Measurements from ENCODE around the gene HSPA1B. TPM values are rescaled to one million over a fixed set of nuclear protein-coding genes. Genes with fewer than 3 reads are reported as not detected.

HSPA1B gene
- total RNA-seq, 2 experiments from 2014 or later: 47.8 to 50.1 TPM

DNA sequence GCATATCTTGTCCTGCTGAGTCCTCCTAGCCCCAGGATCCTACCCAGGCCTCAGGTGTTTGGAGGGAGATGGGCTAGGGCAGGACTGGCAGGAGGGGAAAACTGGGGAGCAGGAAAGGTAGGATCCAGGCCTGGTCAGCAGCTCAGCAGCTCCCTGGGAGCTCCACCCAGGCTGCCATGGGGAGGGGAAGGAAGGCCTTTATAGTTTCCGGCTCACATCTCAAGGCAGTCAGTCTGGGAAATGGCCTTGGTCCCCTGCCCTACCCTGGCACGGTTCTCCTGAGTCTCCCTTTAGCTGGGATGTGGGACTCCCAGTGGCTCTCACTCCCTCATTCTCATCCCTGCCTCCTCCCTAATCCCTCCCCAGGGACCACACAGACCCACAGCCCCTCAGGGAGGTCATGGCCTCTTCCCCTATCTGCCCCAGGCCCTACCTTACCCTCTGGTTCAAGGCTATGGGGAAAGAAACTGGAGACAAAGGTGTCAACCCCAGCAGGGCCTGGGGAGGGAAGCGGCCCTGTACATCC lies 49.6 kb downstream of the HSPA1B start:
- H3K9me3 Mint-ChIP-seq: no peaks in the 10 kb centered on the region
- DNase-seq: no peak
- no peak overlapping the region for H3K27ac Mint-ChIP-seq
- peaks cover 9% of the 10 kb centered on the region for H3K36me3 Mint-ChIP-seq (ENCODE audit: low read depth)
- H3K4me3 Mint-ChIP-seq: no peak overlapping the region
- intact Hi-C loops (cut with micrococcal nuclease): no loop called here
- CTCF ChIA-PET: no interaction called here
- no peaks in the 10 kb centered on the region for H3K4me1 Mint-ChIP-seq (ENCODE audit: low read depth)
- H3K27me3 Mint-ChIP-seq (ENCODE audit: low read depth): no peaks in the 10 kb centered on the region

DNA sequence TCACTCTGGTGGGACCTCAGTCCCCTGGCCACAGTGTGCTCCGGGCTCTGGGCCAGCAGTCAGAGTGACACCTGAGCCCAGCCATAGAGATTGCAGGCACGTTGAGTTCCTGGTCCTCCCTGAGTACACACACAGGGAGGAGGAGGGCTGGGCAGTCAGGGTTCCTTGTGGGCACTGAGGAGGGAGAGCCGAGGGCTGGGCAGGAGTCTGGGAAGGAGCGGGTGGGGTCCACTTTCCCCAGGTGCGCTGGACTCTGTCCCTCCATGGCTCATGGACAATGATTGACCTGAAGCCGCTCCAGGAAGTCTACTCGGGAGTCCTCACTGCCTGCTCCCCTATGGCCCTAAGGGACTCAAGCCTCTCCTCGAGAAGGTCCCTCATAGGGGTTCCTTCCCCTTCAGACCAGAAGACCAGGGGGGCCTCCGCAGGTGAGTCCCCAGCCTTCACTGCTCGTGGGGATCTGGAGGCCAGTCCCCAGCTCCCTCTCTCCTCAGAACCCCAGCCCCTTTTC lies 50.2 kb downstream of the HSPA1B start:
- CTCF ChIA-PET: no interaction called here
- intact Hi-C loops (cut with micrococcal nuclease): no loop called here
- H3K4me1 Mint-ChIP-seq (ENCODE audit: low read depth): no peaks in the 10 kb centered on the region
- no peak overlapping the region for H3K4me3 Mint-ChIP-seq
- H3K27me3 Mint-ChIP-seq (ENCODE audit: low read depth): no peaks in the 10 kb centered on the region
- no peaks in the 10 kb centered on the region for H3K9me3 Mint-ChIP-seq
- H3K27ac Mint-ChIP-seq: no peak overlapping the region
- DNase-seq: no peak
- H3K36me3 Mint-ChIP-seq (ENCODE audit: low read depth): peaks cover 12% of the 10 kb centered on the region

DNA sequence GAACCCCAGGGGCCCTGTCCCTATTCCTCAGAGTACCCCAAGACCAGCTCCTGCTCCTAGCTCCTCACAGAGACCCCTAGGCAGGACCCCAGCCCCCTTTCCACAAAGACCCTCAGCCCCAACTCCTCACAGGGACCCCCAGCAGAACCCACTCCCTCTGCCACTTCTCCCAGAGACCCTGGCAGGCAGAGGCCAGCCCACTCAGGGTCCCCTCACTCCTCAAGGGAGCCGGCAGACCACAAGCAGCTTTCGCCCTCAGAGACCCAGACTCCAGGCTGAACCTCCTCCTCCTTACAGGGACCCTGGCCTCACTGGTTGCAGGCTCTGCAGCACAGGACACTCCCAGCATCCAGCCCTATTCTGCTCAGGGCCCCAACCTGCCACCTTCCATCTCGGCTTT lies 50.7 kb downstream of the HSPA1B start:
- H3K4me1 Mint-ChIP-seq (ENCODE audit: low read depth): no peaks in the 10 kb centered on the region
- H3K27me3 Mint-ChIP-seq (ENCODE audit: low read depth): no peaks in the 10 kb centered on the region

DNA sequence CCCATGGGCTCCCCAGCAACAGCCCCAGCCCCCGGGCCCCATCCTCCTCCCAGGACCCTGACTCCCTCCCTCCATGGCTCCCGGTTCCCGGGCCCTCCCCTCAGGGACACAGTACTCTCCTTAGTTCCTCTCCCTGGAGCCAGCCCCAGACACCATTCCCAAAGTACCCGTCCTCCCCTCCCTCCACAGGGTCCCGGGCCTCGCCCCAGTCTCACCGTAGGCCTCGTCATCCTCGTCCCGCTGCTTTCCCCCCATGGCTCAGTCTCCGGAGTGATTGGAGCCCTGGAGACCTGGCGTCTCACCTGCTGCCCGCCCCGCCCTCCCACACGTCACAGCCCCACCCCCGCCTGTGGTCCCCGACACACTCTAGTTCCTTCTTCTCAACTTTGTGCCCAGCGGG lies 51.2 kb downstream of the HSPA1B start, which contains the start of gene SLC44A4:
SLC44A4 (minus strand) TSS at position 272 of the 400 bp plus-strand sequence; CDS start at position 255, 17 bp downstream.
- no peak within 1 kb of the TSS for H3K27ac Mint-ChIP-seq
- intact Hi-C loops (cut with micrococcal nuclease): no loop called here
- no peaks in the 10 kb centered on the region for H3K9me3 Mint-ChIP-seq
- peaks cover 12% of the 10 kb centered on the region for H3K36me3 Mint-ChIP-seq (ENCODE audit: low read depth)
- no peak within 1 kb of the TSS for H3K4me3 Mint-ChIP-seq
- CTCF ChIA-PET: no interaction called here
- no peaks in the 10 kb centered on the region for H3K4me1 Mint-ChIP-seq (ENCODE audit: low read depth)
- H3K27me3 Mint-ChIP-seq (ENCODE audit: low read depth): no peaks in the 10 kb centered on the region
- no peak for DNase-seq

More for the DNA sequence above, 50.7 kb downstream of the HSPA1B start:
- no peak overlapping the region for H3K27ac Mint-ChIP-seq
- CTCF ChIA-PET: no interaction called here
- peaks cover 12% of the 10 kb centered on the region for H3K36me3 Mint-ChIP-seq (ENCODE audit: low read depth)
- no peak for DNase-seq
- H3K9me3 Mint-ChIP-seq: no peaks in the 10 kb centered on the region
- intact Hi-C loops (cut with micrococcal nuclease): no loop called here
- H3K4me3 Mint-ChIP-seq: no peak overlapping the region

DNA sequence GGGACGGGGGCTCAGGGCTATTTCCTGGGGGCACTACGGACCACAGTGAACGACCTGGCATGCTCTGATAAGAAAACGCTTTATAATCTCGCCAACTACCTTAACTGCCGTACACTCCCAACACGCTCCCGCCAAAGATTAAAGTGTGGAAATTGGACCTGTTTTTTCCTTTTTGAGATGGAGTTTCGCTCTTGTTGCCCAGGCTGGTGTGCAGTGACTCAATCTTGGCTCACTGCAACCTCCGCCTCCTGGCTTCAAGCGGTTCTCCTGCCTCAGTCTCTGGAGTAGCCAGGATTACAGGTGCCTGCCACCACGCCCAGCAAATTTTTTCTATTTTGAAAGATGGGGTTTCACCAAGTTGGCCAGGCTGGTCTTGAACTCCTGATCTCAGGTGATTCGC lies 51.6 kb downstream of the HSPA1B start:
- CTCF ChIA-PET: no interaction called here
- no peak for DNase-seq
- Mint-ChIP-seq H3K36me3 (ENCODE audit: low read depth) (peaks cover 12% of the 10 kb centered on the region), H3K4me3 (no peak overlapping the region), H3K27ac (no peak overlapping the region), H3K9me3 (no peaks in the 10 kb centered on the region), H3K4me1 (ENCODE audit: low read depth) (no peaks in the 10 kb centered on the region), H3K27me3 (ENCODE audit: low read depth) (no peaks in the 10 kb centered on the region)
- intact Hi-C loops (cut with micrococcal nuclease): no loop called here

Other genes starting within 250 kb of the HSPA1B start
- gene LTB, start 245.3 kb upstream of the HSPA1B start, total RNA-seq: 10 to 100 TPM; 50.5 to 52.3 TPM
- 10 to 100 TPM; 11.5 to 12.5 TPM for gene LST1, start 241.5 kb upstream of the HSPA1B start, total RNA-seq
- 1 to 10 TPM; 2.8 TPM for gene NCR3, start 234.7 kb upstream of the HSPA1B start, total RNA-seq
- gene AIF1, start 212.5 kb upstream of the HSPA1B start, total RNA-seq: 100 to 1,000 TPM; 120 to 129 TPM
- 100 to 1,000 TPM; 283 to 304 TPM for gene PRRC2A, start 207.0 kb upstream of the HSPA1B start, total RNA-seq
- gene BAG6, start 175.1 kb upstream of the HSPA1B start, total RNA-seq: 100 to 1,000 TPM; 286 to 295 TPM
- 1 to 10 TPM; 2.6 to 3.7 TPM for gene APOM, start 171.8 kb upstream of the HSPA1B start, total RNA-seq
- 1 to 10 TPM; 8.8 to 9.0 TPM for gene C6orf47, start 167.0 kb upstream of the HSPA1B start, total RNA-seq
- 10 to 100 TPM; 31.2 to 32.4 TPM for gene GPANK1, start 162.7 kb upstream of the HSPA1B start, total RNA-seq
- 100 to 1,000 TPM; 215 to 219 TPM for gene CSNK2B, start 161.7 kb upstream of the HSPA1B start, total RNA-seq
- gene LY6G5B, start 157.8 kb upstream of the HSPA1B start, total RNA-seq: 1 to 10 TPM; 6.4 to 6.5 TPM
- 1 to 10 TPM in 1 of 2 experiments, under 1 TPM in 1; 0.93 to 1.4 TPM for gene LY6G5C, start 146.7 kb upstream of the HSPA1B start, total RNA-seq
- 10 to 100 TPM; 19.9 to 22.5 TPM for gene ABHD16A, start 124.4 kb upstream of the HSPA1B start, total RNA-seq
- gene LY6G6F, start 120.9 kb upstream of the HSPA1B start, total RNA-seq: not detected
- gene LY6G6D, start 112.4 kb upstream of the HSPA1B start, total RNA-seq: not detected
- not detected for gene LY6G6C, start 106.0 kb upstream of the HSPA1B start, total RNA-seq
- under 1 TPM in 1 of 2 experiments, not detected in 1; 0.49 TPM for gene MPIG6B, start 104.4 kb upstream of the HSPA1B start, total RNA-seq
- 10 to 100 TPM in 1 of 2 experiments, 1 to 10 TPM in 1; 8.5 to 11.3 TPM for gene DDAH2, start 98.4 kb upstream of the HSPA1B start, total RNA-seq
- 100 to 1,000 TPM; 348 to 353 TPM for gene CLIC1, start 91.2 kb upstream of the HSPA1B start, total RNA-seq
- gene MSH5, start 87.7 kb upstream of the HSPA1B start, total RNA-seq: 100 to 1,000 TPM; 101 to 105 TPM
- 10 to 100 TPM in 1 of 2 experiments, 1 to 10 TPM in 1; 9.8 to 10.5 TPM for gene SAPCD1, start 65.1 kb upstream of the HSPA1B start, total RNA-seq
- gene VWA7, start 50.4 kb upstream of the HSPA1B start, total RNA-seq: under 1 TPM; 0.69 to 0.89 TPM
- gene VARS1, start 32.0 kb upstream of the HSPA1B start, total RNA-seq: 100 to 1,000 TPM; 157 to 161 TPM
- 100 to 1,000 TPM; 172 to 174 TPM for gene LSM2, start 20.8 kb upstream of the HSPA1B start, total RNA-seq
- under 1 TPM; 0.86 to 0.95 TPM for gene HSPA1L, start 12.5 kb upstream of the HSPA1B start, total RNA-seq
- 10 to 100 TPM; 19.8 to 23.1 TPM for gene HSPA1A, start 12.2 kb upstream of the HSPA1B start, total RNA-seq
- gene NEU1, start 35.1 kb downstream of the HSPA1B start, total RNA-seq: 1 to 10 TPM; 8.4 to 9.2 TPM
- gene SLC44A4, start 51.3 kb downstream of the HSPA1B start, total RNA-seq: under 1 TPM in 1 of 2 experiments, not detected in 1; 0.10 TPM
- 10 to 100 TPM; 33.0 to 37.3 TPM for gene EHMT2, start 70.0 kb downstream of the HSPA1B start, total RNA-seq
- under 1 TPM; 0.57 to 0.69 TPM for gene ZBTB12, start 74.3 kb downstream of the HSPA1B start, total RNA-seq
- gene C2, start 100.0 kb downstream of the HSPA1B start, total RNA-seq: 1 to 10 TPM; 1.6 to 2.1 TPM
- 1 to 10 TPM in 1 of 2 experiments, under 1 TPM in 1; 0.74 to 1.7 TPM for gene CFB, start 118.4 kb downstream of the HSPA1B start, total RNA-seq
- gene NELFE, start 131.2 kb downstream of the HSPA1B start, total RNA-seq: 10 to 100 TPM; 83.2 to 87.4 TPM
- 100 to 1,000 TPM in 1 of 2 experiments, 10 to 100 TPM in 1; 93.6 to 101 TPM for gene SKIC2, start 131.4 kb downstream of the HSPA1B start, total RNA-seq
- gene DXO, start 144.4 kb downstream of the HSPA1B start, total RNA-seq: 10 to 100 TPM; 12.5 to 13.0 TPM
- 1 to 10 TPM; 3.2 to 3.5 TPM for gene C4A, start 154.3 kb downstream of the HSPA1B start, total RNA-seq
- 1 to 10 TPM; 2.7 to 3.3 TPM for gene C4B, start 187.1 kb downstream of the HSPA1B start, total RNA-seq
- gene CYP21A2, start 210.7 kb downstream of the HSPA1B start, total RNA-seq: under 1 TPM in 1 of 2 experiments, not detected in 1; 0.19 TPM